Mammary epithelial cell (primary cell): ENCODE measurements around the gene C2orf78.

ENCODE experiments used
- EZH2 ChIP-seq: IDR thresholded peaks from 2 replicates; pipeline ENCODE4 v1.6.1; 2012; ENCODE audit warnings: low read length, inconsistent platforms, borderline replicate concordance
- TF ChIP-seq, protein P1 (sequence below), 2 donors: IDR thresholded peaks in 1 of 2; conservative IDR thresholded peaks in 1 of 2; 2 replicates each; pipeline ENCODE4 v1.5.1; 2011 to 2012; ENCODE audit warnings: inconsistent platforms in 2 of 2, low read length in 2 of 2, mild to moderate bottlenecking in 2 of 2, control low read depth in 1 of 2, low read depth in 1 of 2; ENCODE audit not compliant: insufficient read depth in 1 of 2; ENCODE audit errors: extremely low read depth in 1 of 2

DNA sequence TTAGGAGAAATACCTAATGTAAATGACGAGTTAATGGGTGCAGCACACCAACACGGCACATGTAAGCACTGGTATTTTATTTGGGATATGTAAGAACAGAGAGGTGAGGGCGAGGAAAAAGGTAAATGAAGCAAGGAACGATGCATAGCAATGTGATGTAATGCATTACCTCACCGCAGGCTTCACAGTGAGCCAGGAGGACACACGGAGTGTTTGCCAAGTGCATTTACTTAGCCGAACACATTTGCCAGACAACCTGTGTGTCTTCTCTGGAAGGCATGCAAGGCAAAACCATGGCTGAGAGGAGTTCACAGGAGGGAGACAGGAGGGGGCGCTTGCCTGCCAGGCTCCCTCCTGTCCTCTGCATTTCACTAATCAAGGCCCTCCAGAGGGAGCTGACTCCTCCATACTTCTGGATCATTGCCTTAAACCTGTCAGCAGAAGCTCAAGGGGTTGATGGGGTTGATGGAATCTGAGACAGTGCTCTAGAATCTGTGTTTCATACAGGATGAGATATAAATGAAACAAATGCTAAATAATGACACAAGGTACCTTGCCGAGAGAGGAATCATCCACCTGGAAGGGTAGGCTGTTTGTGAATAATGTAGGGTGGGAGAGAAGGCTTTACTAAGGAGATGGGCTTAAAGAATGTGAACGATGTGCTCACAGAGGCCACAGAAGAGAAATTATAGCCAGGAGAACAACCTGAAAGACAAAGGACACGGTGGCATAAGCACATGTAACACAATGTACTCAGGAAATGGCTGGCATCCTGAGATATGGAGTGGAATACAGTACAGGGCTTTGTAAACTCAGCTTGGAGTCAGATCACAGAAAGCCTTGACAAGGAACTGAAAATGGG, 37.7 kb upstream of the C2orf78 start:
- TF ChIP-seq, protein P1, sequence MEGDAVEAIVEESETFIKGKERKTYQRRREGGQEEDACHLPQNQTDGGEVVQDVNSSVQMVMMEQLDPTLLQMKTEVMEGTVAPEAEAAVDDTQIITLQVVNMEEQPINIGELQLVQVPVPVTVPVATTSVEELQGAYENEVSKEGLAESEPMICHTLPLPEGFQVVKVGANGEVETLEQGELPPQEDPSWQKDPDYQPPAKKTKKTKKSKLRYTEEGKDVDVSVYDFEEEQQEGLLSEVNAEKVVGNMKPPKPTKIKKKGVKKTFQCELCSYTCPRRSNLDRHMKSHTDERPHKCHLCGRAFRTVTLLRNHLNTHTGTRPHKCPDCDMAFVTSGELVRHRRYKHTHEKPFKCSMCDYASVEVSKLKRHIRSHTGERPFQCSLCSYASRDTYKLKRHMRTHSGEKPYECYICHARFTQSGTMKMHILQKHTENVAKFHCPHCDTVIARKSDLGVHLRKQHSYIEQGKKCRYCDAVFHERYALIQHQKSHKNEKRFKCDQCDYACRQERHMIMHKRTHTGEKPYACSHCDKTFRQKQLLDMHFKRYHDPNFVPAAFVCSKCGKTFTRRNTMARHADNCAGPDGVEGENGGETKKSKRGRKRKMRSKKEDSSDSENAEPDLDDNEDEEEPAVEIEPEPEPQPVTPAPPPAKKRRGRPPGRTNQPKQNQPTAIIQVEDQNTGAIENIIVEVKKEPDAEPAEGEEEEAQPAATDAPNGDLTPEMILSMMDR (conservative IDR thresholded peaks at IDR 0.05 in 1 of 2, IDR thresholded peaks at IDR 0.05 in 1 of 2; ENCODE audit: extremely low read depth in 1 of 2, insufficient read depth in 1 of 2, low read depth in 1 of 2, low read length in 2 of 2) = no peak
- no peak for TF ChIP-seq EZH2
